Stimulated activated CD4-positive, alpha-beta T cell treated with anti-CD3 and anti-CD28 coated beads, Interleukin-1b, Interleukin-23, amount 100 ng/mL, for 1 hour (primary cell): ENCODE results near the gene MTHFD1.

Source experiments
- DNase-seq, 2 donors: peaks; one replicate each; pipeline ENCODE4 v3.0.0-alpha.2; 2020; ENCODE audit warnings: low read depth in 2 of 2

The MTHFD1 gene

DNA sequence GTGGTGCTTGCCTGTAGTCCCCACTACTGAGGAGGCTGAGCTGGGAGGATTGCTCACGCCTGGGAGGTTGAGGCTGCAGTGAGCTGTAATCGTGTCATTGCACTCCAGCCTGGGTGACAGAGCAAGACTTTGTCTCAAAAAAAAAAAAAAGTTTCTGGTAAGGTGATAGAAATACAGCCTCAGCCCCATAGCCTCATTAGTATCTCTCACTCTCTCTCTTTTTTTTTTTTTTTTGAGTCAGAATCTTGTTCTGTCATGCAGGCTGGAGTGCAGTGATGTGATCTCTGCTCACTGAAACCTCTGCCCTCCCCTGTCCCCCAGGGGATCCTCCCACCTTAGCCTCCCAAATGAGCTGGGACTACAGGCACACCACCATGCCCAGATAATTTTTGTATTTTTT is 19.2 kb downstream of the MTHFD1 start:
- no peak for DNase-seq

DNA sequence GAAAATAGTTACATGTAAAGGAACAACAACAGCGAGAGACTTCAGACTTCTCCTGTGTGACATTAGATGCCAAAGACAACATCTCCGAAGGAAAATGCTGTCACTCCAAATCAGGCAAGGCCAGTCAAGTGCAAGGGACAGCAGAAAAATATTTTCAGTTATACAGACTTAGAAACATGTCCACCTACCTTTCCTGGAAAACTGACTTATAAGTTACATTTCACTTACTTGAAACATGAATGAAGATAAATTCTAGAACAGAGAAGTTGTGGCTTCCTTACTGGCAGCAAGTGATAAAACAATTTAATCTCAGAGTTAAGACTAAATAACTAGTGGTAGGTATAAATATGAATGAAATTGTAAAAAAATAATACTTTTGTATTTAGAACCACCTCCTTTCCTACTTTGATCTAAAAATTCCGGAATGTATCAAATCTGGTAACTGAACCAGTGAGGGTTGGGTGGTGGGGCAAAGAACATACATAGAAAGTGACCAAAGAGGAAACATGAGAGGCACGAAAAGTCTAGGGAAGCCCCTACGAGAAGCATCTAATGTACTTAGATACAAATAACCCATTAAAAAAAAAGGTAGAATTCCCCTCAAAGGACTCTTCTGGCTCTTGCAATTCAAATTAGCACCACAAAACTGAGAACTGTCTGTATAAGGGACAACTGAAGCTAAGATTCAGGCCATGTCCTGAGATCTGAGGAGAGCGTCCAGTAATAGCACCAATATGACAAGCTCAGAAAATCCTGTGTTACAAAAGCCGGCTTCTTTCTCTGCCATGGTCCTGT is 21.2 kb downstream of the MTHFD1 start:
- no peak for DNase-seq

DNA sequence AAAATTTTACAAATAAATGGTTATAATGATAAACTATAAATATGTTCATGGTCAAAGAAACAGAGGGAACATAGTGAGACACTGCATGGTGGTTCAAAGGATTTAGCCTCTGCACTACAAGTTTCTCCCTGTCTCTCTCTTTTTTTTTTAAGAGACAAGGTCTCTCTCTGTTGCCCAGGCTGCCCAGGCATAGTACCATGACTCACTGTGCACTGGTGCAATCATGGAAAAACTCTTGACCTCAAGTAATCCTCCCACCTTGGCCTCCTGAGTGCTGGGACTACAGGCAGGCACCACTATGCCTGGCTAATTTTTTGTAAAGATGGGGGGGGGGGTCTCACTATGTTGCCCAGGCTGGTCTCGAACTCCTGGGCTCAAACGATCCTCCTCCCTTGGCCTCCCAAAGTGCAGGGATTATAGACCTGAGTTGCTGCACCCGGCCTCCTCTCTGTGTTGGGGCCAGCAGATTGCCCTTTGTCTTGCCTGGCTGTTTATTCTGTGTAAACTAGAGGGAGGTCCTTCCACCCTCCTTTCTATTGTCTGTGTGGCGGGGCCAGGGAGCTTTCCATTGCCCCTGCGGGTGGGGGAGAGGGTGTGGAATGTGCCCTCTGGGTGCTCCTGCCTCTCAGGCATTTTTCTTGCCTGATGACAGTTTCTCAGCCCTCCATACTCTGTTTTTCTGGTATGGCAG is 22.1 kb downstream of the MTHFD1 start:
- no peak for DNase-seq

DNA sequence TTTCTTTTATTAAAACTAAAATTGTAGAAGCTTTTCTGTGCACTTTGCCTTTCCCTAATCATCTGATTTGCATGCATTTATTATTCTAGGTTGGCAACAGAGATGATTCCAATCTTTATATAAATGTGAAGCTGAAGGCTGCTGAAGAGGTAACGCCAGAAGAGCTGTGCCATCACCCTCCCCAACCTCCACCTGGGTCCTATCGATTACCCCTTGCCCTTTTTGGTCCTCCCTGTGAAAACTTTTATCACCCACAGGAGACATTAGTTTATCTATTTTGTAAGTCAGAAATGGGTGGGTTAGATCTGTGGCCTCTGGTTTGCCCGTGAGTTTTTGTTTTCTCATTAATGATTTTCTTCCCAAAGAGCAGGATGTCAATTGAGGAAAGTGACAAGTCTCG is 22.8 kb downstream of the MTHFD1 start:
- DNase-seq, result no peak

DNA sequence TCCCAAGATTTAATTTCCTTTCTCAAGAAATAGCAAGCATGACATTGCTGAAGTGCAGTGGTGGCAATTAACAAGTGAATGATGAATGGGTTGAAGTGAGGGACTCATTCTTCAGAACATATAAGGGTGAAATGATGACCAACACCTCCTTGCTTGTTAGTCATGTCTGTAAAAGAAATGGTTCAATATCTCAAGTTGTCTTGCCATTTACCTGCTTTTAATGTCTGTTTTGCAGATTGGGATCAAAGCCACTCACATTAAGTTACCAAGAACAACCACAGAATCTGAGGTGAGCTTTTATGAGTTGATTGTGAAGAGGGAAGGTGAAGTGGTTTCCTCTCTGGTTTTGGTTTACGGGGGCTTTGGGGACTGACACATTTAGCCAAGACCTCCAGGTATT is 24.1 kb downstream of the MTHFD1 start:
- no peak for DNase-seq

DNA sequence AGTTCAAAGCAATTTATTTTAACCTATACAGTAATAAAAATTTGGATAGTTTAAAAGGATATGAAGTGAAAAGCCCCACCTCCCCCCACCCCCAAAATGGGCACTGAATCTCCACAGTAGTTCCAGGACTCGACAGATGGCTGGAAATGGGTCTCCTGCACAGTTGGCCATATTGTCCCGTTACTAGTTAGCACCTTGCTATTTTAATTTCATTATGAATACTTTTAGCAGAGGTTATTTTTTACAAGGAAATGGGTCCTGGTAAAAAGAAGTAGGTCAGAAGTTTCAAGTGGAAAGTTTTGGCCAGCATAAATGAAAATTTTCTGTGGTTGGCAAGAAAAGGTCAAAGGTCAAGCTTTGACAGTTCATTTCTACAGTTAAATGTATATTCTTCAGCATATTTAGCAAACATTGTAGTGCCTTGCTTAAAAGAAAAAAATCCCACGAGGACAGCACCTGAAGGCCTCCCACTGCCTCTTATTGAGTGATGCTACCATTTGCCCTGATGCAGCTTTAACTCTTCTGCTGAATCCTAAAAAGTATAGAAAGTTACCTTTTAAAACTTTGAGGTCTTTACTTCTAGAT is 28.3 kb downstream of the MTHFD1 start:
- DNase-seq, result no peak

DNA sequence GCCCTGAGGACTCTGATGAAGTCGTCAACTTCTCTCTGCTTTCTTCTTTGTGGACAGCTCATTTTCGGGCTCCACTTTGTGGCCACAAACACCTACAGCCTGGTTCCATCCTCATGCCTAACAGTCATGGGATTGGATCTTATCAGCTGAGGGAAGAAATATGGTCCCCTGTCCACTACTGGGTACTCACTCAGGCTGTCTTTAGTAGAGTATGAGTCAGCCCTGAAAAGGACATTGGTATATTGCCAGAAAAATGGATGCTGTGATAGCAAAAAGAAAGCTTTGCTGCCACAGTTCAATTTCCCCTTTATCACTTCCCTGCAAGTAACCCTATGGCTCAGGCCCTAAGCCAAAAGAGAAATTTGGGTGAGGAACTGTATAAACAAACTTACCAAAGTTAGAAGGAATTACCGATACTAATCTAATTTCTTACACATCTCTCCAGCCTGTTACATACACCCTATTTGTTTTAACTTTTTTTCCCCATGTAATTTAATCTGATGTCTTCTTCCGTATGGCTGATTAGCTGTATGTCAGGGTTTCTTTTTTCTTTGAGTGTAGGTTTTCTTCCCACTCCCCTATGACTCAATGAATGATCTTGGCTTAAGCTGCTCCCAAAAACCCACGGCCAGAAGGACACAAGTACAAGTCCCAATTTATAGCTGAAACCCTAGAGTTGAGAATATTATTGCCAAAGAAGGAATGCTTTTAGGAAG is 29.1 kb downstream of the MTHFD1 start:
- DNase-seq, result no peak

DNA sequence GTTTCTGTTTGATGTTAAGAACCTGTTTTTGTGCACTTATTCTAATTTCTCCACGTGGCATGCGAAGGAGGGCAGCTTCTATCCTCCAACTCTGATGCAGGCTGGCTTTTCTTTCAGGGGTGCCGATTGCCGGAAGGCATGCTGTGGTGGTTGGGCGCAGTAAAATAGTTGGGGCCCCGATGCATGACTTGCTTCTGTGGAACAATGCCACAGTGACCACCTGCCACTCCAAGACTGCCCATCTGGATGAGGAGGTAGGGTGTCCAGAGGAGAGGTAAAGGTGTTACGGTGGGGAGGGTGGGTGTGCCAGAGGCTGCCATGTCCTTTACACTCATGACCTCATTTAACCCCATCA is 29.6 kb downstream of the MTHFD1 start:
- no peak for DNase-seq

DNA sequence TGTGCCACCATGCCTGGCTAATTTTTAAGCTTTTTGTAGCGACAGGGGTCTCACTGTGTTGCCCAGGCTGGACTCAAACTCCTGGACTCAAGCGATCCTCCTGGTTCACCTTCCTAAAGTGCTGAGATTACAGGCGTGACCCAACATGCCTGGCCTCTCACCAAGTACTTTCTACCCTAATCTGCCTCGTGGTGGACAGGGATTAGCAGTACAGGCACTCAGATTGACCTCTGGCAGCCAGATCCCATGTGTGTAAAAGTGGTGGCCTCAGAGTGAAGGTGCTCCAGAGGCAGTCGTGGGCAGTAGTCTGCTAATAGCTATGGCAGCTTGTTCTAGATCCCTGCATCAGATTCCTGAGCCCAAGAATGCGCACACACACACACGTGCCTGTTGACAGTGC is 30.9 kb downstream of the MTHFD1 start:
- no peak for DNase-seq

DNA sequence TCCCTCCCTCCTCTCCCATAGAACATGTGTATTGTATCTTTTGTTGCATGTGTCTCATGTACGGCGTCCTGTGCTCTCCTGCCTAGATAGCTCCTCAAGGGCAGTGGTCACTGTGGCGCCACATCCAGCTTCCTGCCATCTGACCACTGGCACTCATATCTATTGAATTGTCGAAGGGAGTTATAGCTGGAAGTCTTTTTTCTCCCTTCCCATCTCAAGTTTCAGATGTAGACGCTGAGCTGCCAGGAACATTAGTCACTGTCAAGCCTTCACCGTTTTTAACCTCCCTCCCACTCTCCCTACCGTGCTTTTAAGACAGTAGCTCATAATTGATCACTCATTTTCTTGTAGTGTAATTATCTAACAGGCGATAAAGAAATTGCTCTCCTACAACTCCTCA is 33.0 kb downstream of the MTHFD1 start:
- DNase-seq, result no peak

DNA sequence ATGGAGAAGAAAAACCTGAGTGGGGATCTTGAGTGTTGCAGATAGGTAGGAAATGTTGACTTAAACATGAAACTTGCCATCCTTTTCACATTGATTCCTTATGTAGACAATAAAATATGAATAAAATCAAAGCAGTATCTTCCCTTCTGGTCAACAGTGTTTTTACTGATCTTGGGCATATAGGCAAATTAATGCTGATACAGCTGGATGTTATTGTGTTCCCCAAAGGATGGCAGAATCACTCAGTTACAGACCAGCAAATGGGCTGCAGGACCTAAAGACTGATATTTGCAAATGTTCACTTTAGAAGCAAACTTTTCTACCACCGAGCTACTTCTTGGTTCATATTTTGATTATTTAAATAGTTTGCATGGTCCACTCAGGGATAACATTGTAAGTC is 33.9 kb downstream of the MTHFD1 start:
- no peak for DNase-seq

DNA sequence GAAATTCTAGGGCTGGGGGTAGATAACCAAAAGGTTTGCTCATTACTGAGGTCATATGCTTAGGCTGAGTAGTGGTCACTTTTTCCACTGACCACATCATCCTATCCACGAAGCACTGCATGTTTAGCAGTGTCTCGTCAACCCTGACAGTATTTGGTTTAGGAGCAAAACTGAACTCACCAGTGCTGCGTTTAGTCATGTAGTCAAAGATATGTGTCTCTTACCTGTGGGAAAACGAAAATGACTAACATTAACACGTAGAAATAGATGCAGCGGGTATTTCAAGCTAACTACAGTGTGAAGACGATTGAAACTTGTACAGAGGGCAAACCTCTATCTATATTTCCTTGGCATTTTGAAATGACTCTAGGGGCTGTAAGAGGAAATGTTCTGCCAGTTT is 34.6 kb downstream of the MTHFD1 start:
- no peak for DNase-seq

DNA sequence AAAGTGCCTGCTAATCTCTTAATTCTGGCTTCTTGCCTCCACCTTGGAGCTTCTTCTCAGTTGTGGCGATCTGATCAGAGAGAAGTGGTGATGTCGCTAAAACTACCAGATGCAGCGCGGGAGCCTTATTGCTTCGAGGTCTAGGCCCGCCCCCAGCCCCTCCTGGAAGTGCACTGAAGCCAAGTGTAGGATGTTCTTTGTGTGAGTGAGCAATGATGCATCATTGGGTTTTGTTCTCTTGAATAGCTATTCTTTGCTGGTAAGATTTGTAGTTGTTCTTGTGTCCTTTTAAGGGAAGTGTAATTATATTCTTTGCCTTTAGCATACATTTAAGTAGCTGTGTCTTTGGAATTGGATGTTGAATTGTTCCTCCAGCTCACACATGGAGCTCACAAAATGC is 35.8 kb downstream of the MTHFD1 start:
- no peak for DNase-seq

DNA sequence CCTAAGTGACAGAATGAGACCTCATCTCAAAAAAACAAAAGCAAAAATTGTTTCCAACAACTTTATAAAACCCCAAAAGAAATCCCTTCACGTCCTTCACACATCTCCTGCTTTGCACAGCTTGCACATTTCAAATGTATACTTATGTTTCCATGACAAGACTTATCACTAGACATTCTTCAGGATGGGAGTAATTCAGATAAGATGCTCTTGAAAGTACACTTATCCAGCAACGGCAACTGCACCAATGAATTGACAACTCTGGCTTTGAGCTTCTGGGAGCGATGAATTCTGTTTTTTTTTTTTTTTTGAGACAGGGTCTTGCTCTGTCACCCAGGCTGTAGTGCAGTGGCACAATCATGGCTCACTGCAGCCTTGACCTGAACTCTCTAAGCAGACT is 46.4 kb downstream of the MTHFD1 start:
- DNase-seq, result no peak

DNA sequence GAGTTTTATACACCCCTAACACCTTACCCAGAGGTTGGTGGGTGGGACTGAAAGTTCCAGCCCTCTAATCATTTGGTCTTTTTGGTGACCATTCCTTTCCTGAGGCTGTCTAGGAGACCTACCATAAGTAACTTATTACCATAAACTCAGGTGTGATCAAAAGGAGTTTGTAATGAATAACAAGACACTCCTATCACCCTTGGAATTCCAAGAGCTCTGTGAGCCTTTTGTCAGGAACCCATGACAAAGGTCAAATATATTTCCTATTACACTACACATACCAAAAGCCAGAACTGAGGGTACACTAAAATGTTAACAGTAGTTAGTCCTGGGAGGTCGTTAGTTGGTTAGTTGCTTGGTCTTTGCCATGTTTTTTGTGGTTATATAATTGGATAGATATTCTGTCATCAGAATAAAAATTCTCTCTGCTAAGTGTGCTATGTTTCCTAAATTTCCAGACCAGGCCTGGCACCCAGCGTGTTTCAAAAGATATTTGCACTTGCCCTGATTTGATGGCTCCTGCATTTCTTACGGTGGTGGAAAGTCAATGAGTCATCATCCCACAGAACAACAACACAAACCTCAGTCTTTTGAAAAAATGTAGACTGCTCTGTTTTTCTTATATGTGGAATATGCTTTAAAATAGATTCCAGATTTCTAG is 50.2 kb downstream of the MTHFD1 start:
- DNase-seq, result no peak

DNA sequence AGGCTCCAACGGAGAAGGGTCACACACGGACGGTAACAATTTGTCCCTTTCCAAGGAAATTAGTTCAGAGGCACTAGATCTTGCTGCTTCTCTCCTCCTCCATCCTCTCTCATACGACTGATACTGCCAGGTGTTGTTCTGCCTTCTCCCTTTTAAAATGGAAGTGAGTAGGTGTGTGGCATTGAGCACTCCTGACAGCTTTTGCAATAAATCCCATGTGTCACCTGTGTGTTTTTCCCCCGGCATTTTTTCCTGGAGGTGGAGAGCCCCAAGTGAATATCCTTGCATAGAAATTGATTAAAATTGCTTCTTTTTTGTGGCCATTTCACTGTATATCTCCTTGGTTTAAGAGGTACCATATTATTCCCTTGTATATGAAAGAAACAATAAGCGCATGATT is 51.0 kb downstream of the MTHFD1 start:
- DNase-seq, result no peak

DNA sequence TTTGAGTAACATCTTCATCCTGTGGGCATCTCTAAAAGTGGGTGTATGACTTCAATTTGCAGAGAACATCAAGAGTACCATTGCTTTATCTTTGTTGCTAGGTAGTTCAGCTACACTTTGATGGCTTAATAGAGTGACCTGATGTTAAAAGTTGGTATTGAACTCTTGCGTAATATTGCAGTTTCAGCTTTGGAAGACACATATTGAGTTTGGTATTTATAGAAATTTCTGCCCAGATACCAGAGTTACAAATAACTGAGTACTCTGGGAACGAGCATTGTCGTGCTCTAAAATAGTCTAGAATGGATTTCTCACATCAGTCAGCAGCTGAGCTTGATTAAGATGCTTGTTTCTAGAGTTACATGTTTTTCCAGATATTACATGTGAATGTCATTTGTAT is 52.3 kb downstream of the MTHFD1 start:
- DNase-seq, result no peak

DNA sequence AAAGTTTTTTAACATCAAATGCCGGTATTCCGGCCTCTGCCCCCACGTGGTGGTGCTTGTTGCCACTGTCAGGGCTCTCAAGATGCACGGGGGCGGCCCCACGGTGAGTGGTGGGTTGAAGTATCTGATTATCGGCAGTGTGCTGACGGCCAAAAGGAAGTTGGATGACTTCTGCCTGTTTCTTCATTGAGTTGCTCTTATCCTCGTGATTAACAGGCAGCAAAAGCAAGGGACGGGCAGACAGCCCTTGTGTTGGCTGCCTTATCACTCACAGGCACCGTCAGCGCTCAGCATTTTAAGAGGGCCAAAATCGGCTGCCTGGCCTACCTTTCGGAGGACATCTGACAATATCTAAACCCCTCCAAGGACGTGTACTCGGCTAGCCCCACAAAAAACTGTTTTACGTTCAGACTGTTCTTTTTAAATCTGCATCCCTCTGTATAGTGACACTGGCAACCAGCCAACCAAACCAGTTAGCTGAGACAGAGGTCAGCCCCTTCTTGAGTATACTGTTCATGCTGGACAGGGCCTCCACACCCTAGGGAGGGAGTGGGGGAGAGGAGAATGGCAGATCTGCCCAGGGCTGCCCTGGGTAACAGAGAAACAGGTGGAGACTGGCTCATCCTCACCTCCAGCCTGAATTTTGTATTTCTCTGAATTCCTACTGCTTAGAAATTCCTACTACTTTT is 54.3 kb downstream of the MTHFD1 start:
- DNase-seq, result no peak

DNA sequence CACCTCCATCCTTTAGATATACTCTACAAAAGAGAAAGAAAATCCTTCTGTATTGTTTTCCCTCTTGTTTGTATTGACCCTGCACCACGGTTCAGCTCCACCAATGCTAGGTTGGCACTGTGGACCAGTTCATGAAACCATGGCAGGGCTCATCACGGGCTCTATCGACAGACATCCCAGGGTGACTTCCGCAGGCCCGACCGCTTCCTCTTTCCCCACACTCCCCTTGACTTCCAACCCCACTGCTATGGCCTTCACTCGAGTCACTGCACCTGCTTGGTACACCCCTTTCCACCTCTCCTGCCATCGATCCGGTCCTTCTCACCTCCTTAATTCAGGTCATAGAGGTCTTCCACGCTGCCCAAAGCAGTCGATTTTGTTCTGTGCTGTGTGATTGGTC is 56.0 kb downstream of the MTHFD1 start:
- DNase-seq, result no peak

DNA sequence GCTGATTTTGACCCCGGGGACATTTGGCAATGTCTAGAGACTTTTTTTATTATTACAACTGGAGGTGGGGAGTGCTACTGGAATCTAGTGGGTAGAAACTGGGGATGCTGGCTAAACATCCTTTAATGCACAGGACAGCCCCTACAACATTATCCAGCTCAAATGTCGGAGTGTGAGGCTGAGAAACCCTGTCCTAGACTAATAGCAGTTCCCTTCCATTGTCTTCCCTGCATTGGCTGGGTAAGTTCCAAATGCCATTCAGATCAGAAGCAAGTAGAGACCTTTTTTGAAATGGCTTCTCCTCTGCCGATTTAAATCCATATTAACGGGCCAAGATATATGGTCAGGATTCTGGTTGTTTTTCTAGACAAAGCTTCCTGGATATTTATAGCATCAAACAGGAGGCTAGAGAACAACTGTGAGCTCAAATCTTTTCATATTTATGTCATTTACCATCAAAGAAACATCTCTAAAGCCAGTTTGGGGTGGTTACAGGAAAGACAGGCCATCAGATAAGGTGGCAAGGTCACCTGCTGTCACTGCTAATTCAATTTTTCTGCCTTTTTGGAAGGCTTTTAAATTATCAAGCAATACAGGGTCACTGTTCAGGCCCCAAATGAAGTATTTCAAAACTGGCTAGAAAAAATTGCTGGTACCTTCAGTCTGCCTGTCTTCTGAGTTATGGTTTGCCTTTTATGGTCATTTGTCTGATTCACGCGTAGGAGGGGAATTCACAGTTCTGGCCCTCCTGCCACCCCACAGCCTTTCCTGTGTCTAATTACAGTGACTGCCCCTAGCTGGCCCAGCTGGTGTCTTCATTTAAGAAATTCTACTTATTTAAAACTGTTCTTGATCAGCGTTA is 57.1 kb downstream of the MTHFD1 start:
- DNase-seq, result no peak
